KG1 (cell line): Measurements from ENCODE around the gene MARCHF5.
"Not testable (repeated sequence)": the region's sequence is repeated elsewhere in the genome, so short reads cannot be mapped to it uniquely, and the experiment has no call there.

ENCODE experiments used
- DNase-seq: peaks from one replicate; lab custom pipeline; 2025; lab: John Stamatoyannopoulos, UW

MARCHF5 gene

DNA sequence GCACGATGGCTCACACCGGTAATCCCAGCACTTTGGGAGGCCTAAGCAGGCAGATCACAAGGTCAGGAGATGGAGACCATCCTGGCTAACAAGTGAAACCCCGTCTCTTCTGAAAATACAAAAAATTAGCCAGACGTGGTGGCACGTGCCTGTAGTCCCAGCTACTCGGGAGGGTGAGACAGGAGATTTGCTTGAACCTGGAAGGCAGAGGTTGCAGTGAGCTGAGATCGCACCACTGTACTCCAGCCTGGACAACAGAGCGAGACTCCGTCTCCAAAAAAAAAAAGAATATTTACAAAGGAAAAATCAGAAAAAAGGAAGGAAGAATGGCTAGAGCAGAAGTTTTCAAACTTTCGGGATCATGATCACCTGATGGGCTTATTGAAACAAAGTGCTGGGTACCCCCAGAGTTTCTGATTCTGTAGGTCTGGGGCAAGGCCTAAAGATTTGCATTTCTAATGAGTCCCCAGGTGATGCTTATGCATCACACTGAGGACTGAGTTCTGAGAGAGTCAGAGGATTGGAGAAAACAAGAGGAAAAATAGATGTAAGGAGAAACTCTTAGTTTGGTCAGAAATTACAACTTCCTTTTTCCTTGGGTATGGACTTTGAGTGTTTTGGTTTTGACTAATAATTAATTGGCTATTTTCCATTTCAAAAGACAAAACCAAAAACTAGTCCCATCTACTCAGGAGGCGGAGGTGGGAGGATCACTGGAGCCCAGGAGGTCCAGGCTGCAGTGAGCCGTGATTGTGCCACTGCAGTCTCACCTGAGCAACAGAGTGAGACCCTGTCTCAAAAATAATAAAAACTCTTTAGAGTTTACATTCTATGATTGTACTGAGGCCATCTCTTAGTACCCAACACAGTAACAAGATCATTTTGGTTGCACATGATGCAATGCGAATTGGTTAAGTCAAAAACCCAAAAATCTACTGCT, 14.4 kb downstream of the MARCHF5 start:
- no peak for DNase-seq

GRCh38 chr10:92309272-92309671, 18.3 kb downstream of the MARCHF5 start:
- DNase-seq, result no peak

DNA sequence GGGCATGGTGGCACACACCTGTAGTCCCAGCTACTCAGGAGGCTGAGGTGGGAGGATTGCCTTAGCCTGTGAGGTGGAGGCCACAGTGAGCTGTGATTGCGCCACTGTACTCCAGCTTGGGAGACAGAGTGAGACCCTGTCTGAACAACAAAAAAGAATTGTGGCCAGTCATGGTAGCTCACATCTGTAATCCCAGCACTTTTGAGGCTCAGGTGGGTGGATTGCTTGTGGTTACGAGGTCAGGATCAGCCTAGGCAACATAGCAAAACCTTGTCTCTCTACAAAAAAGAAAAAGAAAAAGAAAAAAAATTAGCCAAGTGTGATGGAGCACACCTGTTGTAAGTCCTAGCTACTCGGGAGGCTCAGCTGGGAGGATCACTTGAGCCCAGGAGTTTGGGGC, 22.8 kb downstream of the MARCHF5 start:
- no peak for DNase-seq

- no peak for DNase-seq
Observed at GRCh38 chr10:92316610-92317009, 25.6 kb downstream of the MARCHF5 start.

DNA sequence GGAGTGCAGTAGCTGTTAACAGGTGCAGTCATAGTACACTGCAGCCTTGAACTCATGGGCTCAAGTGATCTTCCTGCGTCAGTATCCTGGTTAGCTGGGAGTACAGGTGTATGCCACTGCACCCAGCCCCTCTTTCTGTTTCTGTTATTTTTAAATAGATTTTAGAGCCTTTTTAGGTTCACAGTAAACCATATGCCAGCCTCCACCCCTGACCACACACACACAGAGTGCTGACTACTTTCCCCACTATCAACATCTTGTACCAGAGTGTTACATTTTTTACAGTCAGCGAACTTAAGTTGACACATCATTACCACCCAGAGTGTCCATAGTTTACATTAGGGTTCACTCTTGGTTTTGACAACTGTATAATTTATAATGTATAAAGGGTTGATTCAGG, 32.1 kb downstream of the MARCHF5 start:
- no peak for DNase-seq

DNA sequence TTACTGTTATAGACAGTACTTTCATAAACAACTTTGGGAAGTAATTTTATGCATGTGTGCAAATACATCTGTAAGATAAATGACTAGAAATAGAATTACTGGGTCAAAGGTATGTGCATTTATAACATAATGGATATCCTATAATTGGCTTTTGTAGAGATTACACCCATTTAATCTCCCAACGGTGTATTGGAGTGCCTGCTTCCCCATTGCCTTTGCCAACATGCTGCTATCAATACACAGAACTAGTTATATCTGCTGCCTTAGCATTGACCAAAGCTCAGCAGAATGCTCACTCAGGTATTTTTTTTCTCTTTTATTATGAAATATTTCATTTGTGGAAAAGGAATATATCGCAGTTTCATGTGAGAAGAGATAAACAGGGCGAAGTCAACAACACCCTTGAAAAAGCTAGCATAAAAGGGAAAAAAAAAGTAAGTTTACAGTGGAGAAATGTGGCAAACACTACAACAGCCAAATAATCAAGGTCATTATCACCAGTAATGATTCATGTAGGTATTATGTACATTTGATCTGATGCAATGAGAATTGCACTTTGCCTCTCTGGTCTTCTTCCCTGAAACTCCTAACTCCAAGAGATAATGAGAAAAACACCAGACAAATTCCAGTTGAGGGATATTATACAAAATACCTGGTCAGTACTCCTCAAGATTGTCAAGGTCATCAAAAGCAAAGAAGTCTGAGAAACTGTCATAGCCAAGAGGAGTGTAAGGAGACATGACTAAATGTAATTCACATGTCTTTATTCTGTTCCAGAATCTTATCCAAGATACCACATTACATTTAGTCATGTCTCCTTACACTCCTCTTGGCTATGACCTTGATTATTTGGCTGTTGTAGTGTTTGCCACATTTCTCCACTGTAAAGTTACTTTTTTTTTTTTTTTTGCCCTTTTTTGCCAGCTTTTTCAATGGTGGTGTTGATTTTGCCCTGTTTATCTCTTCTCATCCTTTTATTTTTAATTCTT, 36.8 kb downstream of the MARCHF5 start:
- no peak for DNase-seq

- no peak for DNase-seq
Observed at GRCh38 chr10:92328993-92329392, 38.0 kb downstream of the MARCHF5 start.

DNA sequence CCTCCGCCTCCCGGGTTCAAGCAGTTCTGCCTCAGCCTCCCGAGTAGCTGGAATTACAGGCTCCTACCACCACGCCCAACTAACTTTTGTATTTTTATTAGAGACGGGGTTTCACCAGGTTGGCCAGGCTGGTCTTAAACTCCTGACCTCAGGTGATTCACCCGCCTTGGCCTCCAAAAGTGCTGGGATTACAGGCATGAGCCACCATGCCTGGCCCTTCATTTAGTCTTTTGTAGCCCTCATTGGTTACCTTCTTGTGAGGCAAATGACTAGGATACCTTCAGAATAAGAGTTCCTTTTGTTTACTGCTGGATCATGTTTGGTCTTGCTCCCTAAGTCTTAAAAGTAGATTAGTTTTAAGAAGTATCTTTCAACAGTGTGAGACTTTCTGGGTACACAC, 39.0 kb downstream of the MARCHF5 start:
- DNase-seq, result not testable (repeated sequence)

- DNase-seq, result no peak
Observed at GRCh38 chr10:92342796-92343195, 51.8 kb downstream of the MARCHF5 start.

- not testable (repeated sequence) for DNase-seq
Observed at GRCh38 chr10:92345575-92345974, 54.6 kb downstream of the MARCHF5 start.

DNA sequence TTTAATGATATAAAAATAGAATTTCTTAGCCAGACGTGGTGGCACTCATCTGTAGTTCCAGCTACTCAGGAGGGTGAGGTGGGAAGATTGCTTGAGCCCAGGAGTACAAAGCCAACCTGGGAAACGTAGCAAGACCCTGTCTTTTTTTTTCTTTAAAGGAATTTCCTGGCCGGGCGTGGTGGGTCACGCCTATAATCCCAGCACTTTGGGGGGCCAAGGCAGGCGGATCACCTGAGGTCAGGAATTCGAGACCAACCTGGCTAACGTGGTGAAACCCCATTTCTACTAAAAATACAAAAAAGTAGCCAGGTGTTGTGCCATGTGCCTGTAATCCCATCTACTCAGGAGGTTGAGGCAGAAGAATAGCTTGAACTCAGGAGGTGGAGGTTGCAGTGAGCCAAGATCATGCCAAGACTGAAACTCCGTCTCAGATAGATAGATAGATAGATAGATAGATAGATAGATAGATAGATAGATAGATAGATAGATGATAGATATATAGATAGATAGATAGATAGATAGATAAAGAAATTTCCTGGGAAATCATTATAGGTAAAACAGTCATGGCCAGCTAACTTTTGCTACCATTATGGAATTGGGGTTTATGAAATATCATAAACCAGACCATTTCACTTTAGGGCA, 56.2 kb downstream of the MARCHF5 start:
- DNase-seq, result not testable (repeated sequence)

GRCh38 chr10:92350411-92350810, 59.4 kb downstream of the MARCHF5 start:
- no peak for DNase-seq

GRCh38 chr10:92354587-92354986, 63.6 kb downstream of the MARCHF5 start:
- DNase-seq, result no peak

DNA sequence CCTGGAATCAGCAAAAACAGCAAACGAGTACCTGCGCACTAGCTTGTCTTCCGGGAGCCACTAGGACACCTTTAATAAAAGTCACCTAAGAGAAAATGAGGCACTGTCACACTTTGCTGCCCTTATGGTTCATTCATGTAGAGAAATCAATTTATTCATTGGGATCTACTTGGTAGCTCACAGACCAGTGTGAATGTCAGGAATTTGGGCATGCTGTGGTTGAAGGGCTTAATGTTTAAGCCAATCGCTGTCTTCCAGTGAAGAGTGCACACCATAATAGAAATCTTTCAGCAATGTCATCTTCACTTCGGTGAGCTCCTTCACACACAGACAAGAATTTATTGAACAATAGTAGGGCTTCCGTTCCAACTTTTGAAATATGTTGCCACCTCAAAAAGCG, 65.1 kb downstream of the MARCHF5 start:
- no peak for DNase-seq

GRCh38 chr10:92363498-92363897, 72.5 kb downstream of the MARCHF5 start:
- no peak for DNase-seq

DNA sequence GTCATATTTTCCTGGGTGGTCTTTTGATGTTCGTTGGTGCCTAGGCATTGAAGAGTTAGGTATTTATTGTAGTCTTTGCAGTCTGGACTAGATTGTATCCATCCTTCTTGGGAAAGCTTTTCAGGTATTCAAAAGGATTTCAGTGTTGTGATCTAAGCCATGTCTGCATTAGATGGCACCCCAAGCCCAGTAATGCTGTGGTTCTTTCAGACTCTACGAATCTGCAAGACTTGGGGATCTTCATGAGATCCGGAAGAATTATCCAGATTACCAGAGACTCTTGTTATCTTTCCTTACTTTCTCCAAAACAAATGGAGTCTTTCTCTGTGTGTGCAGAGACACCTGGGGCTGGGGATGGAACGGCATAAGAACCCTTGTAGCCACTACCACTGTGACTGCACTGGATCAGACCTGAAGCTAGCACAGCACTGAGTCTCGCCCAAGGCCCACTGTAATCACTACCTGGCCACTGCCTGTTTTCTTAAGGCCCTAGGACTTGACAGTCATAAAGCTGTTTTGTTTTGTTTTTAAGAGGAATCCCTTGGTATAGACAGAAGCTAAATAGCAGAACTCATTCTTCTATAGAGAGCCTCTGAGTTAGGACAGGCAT, 75.5 kb downstream of the MARCHF5 start:
- no peak for DNase-seq

DNA sequence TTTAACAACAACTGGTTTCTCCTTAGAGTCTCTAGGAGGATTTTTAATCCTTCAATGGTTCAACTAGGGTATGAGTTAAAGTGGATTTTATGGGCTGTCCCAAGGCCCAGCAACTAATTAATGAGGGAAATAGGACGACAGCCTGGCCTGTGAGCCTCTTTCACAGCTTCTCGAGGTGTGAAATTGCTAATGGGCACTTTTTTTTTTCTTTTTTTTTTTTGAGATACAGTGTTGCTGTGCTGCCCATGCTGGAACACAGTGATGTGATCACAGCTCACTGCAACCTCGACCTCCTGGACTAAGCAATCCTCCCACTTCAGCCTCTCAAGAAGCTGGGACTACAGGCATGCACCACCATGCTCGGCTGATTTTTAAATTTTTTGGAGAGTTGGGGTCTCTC, 87.0 kb downstream of the MARCHF5 start:
- DNase-seq, result no peak

DNA sequence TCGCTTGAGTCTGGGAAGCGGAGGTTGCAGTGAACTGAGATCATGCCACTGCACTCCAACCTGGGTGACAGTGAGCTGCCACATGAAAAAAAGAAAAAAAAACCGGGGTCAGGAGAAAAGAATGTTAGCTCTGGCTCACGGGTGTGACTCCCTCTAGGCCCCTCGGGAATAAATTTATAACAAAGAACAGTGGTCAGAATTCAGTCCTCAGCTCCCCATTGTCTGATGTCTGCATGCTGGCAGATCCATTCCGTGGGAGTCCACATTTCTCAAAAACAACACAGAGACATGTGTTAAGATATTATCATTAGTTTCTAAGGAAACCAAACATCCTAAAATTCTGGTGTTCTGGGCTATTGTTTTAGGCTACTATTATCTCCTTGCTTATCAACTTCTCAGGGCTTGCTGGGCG, 90.6 kb downstream of the MARCHF5 start:
- DNase-seq, result no peak

- no peak for DNase-seq
Observed at GRCh38 chr10:92382631-92383030, 91.7 kb downstream of the MARCHF5 start.

- no peak for DNase-seq
Observed at GRCh38 chr10:92384741-92385140, 93.8 kb downstream of the MARCHF5 start.

DNA sequence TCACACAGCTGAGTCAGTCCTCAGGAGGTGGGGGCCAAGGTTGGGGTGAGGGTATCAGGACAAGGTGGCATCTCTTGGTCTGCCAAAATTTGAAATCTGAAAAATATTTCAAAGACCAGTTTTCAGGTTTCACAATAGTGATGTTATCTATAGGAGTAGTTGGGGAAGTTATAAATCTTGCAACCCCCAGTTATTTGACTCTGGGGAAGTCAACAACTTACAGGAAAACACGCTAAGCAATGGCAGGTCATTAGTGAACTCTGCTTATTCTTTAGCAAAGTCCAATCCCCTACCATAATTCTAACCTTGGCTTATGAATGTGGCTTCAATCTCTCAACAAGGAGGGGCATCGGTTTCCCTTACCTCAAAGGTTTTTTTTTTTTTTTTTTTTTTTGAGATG, 94.9 kb downstream of the MARCHF5 start:
- no peak for DNase-seq
